Esophagus muscularis mucosa (tissue), 4 donors: Measurements from ENCODE around the gene GRHL3. TPM values are rescaled to one million over a fixed set of nuclear protein-coding genes. Genes with fewer than 3 reads are reported as not detected.

Source experiments
- DNase-seq: peaks from one replicate; pipeline ENCODE4 v3.0.0-alpha.2; 2017; ENCODE audit errors: extremely low spot score
- H3K27ac ChIP-seq, 4 donors: fragments of 200-600 bp; sonication (generic); replicated peaks in 1 of 4; 1 replicate in 3 of 4; 2 replicates in 1 of 4; pipeline ENCODE4 v1.5.1; 2016 to 2019; ENCODE audit warnings: mild to moderate bottlenecking in 1 of 4
- H3K27me3 ChIP-seq, 4 donors: fragments of 200-600 bp; sonication (generic); one replicate each; pipeline versions ENCODE4 v1.5.1 to v1.6.0; 2016 to 2019
- H3K36me3 ChIP-seq, 4 donors: fragments of 200-600 bp; sonication (generic); one replicate each; pipeline ENCODE4 v1.5.1; 2016 to 2019
- H3K4me1 ChIP-seq, 4 donors: fragments of 200-600 bp; sonication (generic); one replicate each; pipeline ENCODE4 v1.5.1; 2016 to 2019
- H3K4me3 ChIP-seq, 4 donors: fragments of 200-600 bp; sonication (generic); 1 replicate in 2 of 4; 2 replicates in 2 of 4; pipeline ENCODE4 v1.5.1; 2016 to 2019; ENCODE audit warnings: mild to moderate bottlenecking in 4 of 4, moderate library complexity in 1 of 4
- H3K9me3 ChIP-seq, 4 donors: fragments of 200-600 bp; sonication (generic); 1 replicate in 3 of 4; 2 replicates in 1 of 4; pipeline ENCODE4 v1.5.1; 2016 to 2019
- EP300 ChIP-seq: sonication (generic); formaldehyde crosslinking; IDR thresholded peaks from one replicate; pipeline ENCODE4 v1.6.1; 2017; ENCODE audit warnings: antibody characterized with exemption
- POLR2A ChIP-seq: fragments of 450-650 bp; IDR thresholded peaks from one replicate; pipeline ENCODE4 v1.6.1; 2017; ENCODE audit warnings: antibody characterized with exemption, moderate library complexity, mild to moderate bottlenecking, low read depth
- POLR2AphosphoS5 ChIP-seq, 2 donors: sonication (generic); formaldehyde crosslinking; IDR thresholded peaks; one replicate each; pipeline ENCODE4 v1.6.1; 2017; ENCODE audit warnings: antibody characterized with exemption in 2 of 2
- WGBS: methylation state at CpG from one replicate; pipeline ENCODE4 v1.1.5; 2018; 5-methylcytosine and 5-hydroxymethylcytosine counted together
- intact Hi-C: fragments of 100-400 bp; cut with DNase I; formaldehyde crosslinking; loops from one replicate; pipeline ENCODE4 v1.15.1; 2023
- total RNA-seq, 4 donors: library from RNA; depleted of rRNA; stranded (reverse); fragments of >200 nt; gene quantifications; one replicate each; pipeline versions ENCODE4 v1.1.0 to v1.2.1, GENCODE V29; 2016
- TF ChIP-seq, protein P1 (sequence below), 3 experiments: fragments of 200-600 bp in 2 of 3; fragments of 450-650 bp in 1 of 3; sonication (generic) in 2 of 3; IDR thresholded peaks; one replicate each; pipeline ENCODE4 v1.5.1; 2017 to 2019; ENCODE audit warnings: antibody characterized with exemption in 3 of 3, mild to moderate bottlenecking in 2 of 3, moderate library complexity in 1 of 3

GRHL3 gene
- total RNA-seq, 4 donors from 2014 or later: not detected

DNA sequence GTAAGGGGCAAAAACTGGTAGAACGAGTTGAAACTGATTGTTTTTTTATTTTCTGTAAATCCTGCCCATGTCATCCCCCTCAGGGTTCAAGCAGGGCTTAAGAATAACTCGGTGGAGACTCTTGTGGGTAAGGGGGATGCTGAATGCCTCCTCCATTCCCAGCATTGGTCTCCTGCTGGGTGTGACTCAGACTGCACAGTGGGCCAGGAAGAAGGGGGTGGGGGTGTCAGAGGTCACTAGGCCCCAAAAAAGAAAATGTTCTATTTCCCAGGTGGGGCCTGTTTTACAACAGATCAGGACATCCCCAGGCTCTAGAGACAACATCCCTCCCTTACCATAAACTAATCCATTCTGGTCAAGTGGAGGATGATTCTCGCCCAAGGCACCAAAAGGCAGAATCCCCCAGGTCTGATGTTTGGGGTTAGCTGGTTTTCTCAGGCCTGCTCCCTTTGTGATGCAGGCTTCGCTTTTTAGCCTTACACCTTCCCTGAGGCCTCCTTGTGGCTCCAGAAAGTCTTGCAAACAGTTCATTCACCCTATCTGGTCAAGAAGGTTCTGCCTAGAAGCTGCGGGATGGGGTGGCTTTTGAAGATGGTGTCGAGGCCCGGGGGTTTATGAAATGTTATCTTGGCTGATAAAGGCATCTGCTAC is 10.7 kb upstream of the GRHL3 start:
- H3K4me3 ChIP-seq: no peak overlapping the region
- no peak for DNase-seq
- peaks cover 0 to 20% (median 0%) of the 10 kb centered on the region in 4 donors for H3K27me3 ChIP-seq
- no peaks in the 10 kb centered on the region for H3K36me3 ChIP-seq
- no peaks in the 10 kb centered on the region for H3K4me1 ChIP-seq
- intact Hi-C loops: no loop called here
- 86% methylated on average over 7 of the region's 7 CpGs for WGBS
- no peak for TF ChIP-seq POLR2A
- TF ChIP-seq POLR2AphosphoS5 (IDR thresholded peaks at IDR 0.05): no peak
- TF ChIP-seq, protein P1, sequence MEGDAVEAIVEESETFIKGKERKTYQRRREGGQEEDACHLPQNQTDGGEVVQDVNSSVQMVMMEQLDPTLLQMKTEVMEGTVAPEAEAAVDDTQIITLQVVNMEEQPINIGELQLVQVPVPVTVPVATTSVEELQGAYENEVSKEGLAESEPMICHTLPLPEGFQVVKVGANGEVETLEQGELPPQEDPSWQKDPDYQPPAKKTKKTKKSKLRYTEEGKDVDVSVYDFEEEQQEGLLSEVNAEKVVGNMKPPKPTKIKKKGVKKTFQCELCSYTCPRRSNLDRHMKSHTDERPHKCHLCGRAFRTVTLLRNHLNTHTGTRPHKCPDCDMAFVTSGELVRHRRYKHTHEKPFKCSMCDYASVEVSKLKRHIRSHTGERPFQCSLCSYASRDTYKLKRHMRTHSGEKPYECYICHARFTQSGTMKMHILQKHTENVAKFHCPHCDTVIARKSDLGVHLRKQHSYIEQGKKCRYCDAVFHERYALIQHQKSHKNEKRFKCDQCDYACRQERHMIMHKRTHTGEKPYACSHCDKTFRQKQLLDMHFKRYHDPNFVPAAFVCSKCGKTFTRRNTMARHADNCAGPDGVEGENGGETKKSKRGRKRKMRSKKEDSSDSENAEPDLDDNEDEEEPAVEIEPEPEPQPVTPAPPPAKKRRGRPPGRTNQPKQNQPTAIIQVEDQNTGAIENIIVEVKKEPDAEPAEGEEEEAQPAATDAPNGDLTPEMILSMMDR (IDR thresholded peaks at IDR 0.05): no peak
- TF ChIP-seq EP300: no peak
- no peak overlapping the region for H3K27ac ChIP-seq
- H3K9me3 ChIP-seq: no peaks in the 10 kb centered on the region

DNA sequence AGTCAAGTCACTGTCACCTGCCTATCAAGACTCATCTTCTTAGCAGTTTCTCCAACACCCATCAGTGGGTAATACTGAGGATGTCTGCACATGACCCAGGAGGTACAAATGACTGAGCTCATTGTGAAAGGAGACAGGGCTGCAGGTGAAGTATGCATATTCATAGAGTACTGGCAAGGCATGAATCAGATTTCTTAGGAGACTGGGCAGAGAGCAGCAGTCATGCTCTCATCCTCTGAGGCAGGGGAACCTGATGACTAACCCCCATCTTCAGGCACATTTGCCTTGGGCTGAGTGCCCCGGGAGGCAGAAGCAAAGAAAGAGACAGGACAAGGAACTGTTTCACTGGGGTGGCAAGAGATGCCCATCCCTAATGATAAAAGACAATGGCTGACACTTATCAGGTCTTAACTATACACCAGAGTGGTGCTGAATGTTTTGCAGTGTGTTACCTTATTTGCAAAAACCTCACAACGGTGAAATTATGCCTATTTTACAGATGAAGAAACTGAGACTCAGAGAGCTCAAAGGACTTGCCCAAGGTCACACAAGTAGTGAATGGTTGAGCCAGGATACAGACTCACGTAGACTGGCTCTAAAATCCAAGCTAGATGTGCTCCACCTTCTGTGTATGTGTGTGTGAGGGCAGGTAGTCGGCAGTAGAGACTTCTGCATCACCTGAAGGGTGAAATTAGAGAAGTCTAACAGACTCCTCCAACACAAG is 9.2 kb upstream of the GRHL3 start:
- H3K4me1 ChIP-seq: no peaks in the 10 kb centered on the region
- DNase-seq: no peak
- intact Hi-C loops: no loop called here
- TF ChIP-seq EP300: no peak
- no peak overlapping the region for H3K27ac ChIP-seq
- H3K4me3 ChIP-seq: no peak overlapping the region
- H3K27me3 ChIP-seq: peaks cover 0 to 15% (median 0%) of the 10 kb centered on the region in 4 donors
- 88% methylated on average over 4 of the region's 4 CpGs for WGBS
- no peaks in the 10 kb centered on the region for H3K36me3 ChIP-seq
- H3K9me3 ChIP-seq: no peaks in the 10 kb centered on the region

DNA sequence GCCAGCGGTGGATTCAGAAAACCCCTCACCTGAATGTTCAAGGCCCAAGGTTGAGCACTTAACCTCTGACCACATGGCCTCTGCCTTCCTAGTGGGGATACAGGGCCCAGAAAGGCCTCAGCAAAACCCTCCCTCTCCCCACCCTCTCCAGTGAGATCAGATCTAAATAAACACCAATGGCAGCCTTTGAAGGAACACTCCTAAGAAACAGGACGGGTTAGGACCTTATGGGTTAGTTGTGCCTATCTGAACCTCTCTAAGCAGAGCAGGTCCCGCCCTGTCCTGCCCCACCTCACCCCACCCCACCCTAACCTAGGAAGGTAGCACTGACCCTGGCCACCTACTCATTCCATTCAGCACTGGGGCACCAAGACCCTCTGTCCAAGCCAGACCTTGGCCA is 7.9 kb upstream of the GRHL3 start:
- Histone ChIP-seq H3K27me3 (peaks cover 0 to 22% (median 0%) of the 10 kb centered on the region in 4 donors), H3K4me3 (no peak overlapping the region), H3K27ac (no peak overlapping the region), H3K9me3 (no peaks in the 10 kb centered on the region), H3K36me3 (no peaks in the 10 kb centered on the region), H3K4me1 (no peaks in the 10 kb centered on the region)
- no peak for DNase-seq
- no peak for TF ChIP-seq POLR2AphosphoS5 (IDR thresholded peaks at IDR 0.05)
- TF ChIP-seq, protein P1 (IDR thresholded peaks at IDR 0.05): no peak
- no peak for TF ChIP-seq POLR2A
- TF ChIP-seq EP300: no peak
- 96% methylated on average over 3 of the region's 3 CpGs for WGBS
- intact Hi-C loops: no loop called here

DNA sequence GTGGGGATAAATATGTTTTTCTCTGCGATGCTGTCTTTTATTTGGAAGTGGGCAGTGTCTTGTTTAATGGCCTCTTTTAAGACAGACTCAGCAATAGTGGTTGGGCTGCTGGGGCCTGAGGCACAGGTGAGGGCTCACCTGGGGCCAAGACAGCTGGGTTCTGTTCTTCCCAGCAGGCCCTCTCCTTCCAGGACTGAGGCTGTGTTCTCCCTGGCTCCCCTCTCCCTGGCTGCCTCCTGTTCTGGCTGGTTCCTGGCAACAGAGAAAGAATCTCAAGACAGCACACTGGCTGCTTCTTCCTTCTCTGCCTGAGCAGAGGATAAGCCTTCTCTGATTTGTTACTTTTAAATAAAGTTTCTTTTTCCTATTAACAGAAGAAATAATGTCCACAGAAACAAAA is 7.4 kb upstream of the GRHL3 start:
- Histone ChIP-seq H3K27me3 (peaks cover 0 to 25% (median 0%) of the 10 kb centered on the region in 4 donors), H3K36me3 (no peaks in the 10 kb centered on the region), H3K4me3 (no peak overlapping the region), H3K4me1 (no peaks in the 10 kb centered on the region), H3K27ac (no peak overlapping the region), H3K9me3 (no peaks in the 10 kb centered on the region)
- no peak for DNase-seq
- TF ChIP-seq, protein P1 (IDR thresholded peaks at IDR 0.05): no peak
- TF ChIP-seq POLR2AphosphoS5 (IDR thresholded peaks at IDR 0.05) (no peak), EP300 (no peak), POLR2A (no peak)
- 100% methylated on average over 1 of the region's 1 CpG for WGBS
- intact Hi-C loops: no loop called here

DNA sequence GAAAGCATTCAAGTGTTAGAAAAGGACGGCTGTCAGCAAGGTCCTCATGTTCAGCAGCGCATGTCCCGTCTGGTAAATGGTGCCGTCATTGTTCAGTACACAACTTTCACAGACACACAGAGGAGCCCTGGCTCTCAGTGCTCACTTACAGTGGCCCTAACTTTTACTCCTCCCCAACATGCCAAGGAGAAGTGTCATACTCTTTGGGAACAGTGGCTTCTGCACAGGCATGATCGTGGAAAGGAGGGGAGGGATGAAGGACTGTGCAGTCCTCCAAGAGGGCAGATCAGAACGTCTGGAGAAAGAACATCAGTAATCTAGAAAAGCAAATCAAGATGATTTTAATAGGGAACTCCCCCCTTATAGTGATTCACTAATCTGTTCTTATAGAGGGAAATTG is 3.8 kb upstream of the GRHL3 start:
- no peak overlapping the region for H3K27ac ChIP-seq
- no peak for TF ChIP-seq POLR2A
- TF ChIP-seq POLR2AphosphoS5 (IDR thresholded peaks at IDR 0.05): no peak
- TF ChIP-seq EP300: no peak
- TF ChIP-seq, protein P1 (IDR thresholded peaks at IDR 0.05): no peak
- no peak for DNase-seq
- peaks cover 5 to 19% (median 14%) of the 10 kb centered on the region in 4 donors for H3K4me1 ChIP-seq
- H3K27me3 ChIP-seq: peaks cover 0 to 52% (median 10%) of the 10 kb centered on the region in 4 donors
- no peaks in the 10 kb centered on the region for H3K9me3 ChIP-seq
- H3K36me3 ChIP-seq: no peaks in the 10 kb centered on the region
- no peak overlapping the region for H3K4me3 ChIP-seq
- WGBS: 82% methylated on average over 6 of the region's 6 CpGs
- intact Hi-C loops: no loop called here
